T-helper 1 cell (primary cell): Measurements from ENCODE around the gene ACAP3.
"Not testable (repeated sequence)": the region's sequence is repeated elsewhere in the genome, so short reads cannot be mapped to it uniquely, and the experiment has no call there.

Experiments
- DNase-seq, 5 donors: peaks; one replicate each; pipeline ENCODE4 v3.0.0-alpha.2; 2012 to 2020

Gene ACAP3

GRCh38 chr1:1260843-1261560 lies 46.7 kb downstream of the ACAP3 start:
- DNase-seq, result no peak

GRCh38 chr1:1259951-1260600 lies 47.7 kb downstream of the ACAP3 start:
- no peak for DNase-seq

- no peak for DNase-seq
These were observed 48.2 kb downstream of the ACAP3 start for GRCh38 chr1:1259540-1259939.

DNA sequence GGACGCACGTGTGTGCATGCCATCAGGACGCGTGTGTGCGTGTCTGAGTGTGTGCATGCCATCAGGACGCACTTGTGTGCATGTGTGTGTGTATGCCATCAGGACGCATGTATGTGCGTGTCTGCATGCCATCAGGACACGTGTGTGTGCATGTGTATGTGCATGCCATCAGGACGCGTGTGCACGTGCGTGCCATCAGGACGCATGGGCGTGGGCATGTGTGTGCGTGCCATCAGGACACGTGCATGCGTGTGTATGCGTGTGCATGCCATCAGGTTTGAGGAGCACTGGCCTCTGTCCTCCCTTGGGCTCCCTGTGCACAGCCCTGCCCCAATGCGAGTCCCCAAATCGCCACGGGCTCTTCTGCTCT lies 48.6 kb downstream of the ACAP3 start:
- DNase-seq, result no peak

DNA sequence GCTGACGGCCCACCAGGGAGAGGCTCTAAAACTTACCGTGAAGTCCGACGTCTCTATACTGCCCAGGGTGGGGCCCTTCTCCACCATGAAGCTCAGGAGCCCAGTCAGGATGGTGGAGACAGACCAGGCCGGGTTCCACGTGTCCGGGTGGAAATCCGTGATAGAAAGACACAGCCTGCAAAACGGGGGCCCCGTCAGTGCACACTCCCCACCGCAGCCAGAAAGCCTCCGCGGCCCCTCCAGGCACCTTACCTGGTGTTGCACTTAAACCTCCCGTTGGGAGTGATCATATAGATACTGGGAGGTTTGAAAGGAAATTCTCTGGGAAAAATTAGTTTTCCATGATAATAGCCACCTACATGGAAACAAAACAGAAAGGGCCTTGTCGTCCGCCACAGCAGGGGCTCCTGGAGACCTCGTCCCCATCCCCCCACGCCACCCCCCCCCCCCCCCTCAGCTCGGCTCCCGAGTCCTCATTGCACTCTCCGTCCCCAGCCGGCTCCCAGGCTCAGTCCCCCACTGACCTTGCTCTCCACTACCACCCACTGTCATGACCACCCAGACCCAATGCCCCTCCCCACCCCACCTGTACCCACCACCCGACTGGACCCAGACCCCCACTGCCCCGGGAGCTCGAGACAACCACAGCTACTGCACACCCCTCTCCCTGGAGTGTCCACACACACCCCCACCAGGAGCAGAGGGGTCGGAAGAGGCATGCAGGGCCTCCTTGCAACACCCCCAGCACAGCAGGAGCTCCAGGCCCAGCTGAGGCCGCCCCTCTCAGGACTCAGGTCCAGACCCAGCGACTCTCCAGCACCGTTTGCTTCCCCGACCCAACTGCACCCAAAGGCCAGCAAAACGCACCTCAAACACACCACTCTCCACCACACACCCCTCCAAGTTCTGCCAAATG lies 50.5 kb downstream of the ACAP3 start:
- DNase-seq, result no peak

DNA sequence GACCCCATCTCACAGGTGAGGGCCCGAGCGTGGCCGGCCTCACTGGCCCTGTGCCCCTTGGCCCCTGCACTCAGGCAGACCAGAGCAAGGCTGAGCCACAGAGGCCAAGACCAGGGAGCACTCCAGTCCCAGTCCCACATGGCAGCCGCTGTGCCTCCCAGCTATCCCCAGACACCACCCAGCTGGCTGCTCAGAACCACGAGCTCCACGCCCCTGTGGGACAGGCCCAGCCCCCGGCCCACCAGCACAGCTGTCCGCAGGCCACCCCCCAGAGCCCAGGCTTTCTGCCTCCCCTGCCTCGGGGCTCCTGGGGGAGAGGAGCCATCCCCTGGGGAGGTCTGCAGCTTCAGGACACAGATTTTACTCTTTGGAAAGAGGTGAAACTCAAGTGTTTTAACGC lies 52.1 kb downstream of the ACAP3 start:
- no peak for DNase-seq

- DNase-seq, result no peak
These were observed 52.7 kb downstream of the ACAP3 start for GRCh38 chr1:1255078-1255477.

DNA sequence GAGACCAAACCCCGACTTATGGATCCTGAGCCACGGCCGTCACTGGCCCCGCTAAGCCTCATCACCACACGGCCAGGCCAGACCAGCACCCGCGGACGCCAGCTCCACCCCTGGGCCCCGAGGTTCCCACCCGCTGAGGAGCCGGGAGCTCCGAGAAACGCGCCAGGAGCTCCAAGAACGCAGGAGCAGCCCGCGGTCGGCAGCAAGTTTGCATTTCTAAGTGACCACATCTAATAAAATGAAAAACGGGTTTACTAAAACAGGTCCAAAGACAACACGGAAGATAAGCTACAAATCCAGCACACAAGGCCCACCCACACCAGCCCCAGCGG lies 53.1 kb downstream of the ACAP3 start:
- no peak for DNase-seq

DNA sequence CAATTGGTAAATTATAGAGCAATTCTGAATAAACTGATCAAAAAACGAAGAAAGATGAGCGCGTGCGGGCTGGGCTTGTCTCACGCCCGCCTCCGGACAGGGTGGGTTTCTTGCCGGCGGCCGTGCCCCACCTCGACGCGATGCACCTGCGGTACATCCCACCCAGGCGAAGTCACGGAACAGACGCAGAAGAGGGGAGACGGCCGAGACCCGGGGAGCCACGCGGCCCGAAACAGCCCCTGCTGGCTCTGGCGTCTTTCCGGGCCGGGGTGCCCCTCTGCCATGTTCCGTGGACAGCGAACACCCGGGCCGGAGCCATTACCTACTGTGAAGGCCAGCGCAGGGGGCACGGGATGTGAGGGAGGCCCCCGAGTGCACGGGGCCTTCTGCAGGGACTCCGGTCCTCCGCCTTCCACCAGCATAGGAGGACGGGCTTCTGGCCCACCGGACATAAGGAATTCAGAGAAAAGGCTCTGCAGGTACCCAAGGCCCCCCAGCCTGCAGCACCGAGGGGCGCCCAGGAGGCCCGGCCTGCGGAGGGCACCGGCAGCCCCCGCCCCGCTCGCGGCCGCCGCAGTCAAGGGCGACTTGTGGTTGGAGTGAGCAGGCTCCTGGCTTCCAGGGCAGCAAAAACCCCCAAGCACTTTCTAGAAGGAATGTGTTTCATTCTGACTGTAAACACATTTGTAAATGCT lies 53.6 kb downstream of the ACAP3 start:
- DNase-seq, result no peak

DNA sequence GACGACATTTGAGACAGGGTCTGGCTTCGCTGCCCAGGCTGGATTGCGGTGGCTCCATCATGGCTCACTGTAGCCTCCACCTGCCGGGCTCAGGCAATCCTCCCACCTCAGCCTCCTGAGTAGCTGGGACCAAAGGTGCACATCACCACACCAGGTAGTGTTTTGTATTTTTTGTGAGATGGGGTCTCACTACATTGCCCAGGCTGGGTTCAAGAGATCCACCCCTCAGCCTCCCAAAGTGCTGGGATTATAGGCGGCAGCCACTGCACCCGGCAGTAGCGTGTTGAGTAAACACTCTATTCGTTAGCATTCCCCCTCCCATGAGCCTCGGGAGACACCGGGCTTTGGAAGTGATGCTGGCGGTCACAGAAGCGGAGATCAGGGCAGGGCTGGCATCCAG lies 54.4 kb downstream of the ACAP3 start:
- DNase-seq, result no peak

DNA sequence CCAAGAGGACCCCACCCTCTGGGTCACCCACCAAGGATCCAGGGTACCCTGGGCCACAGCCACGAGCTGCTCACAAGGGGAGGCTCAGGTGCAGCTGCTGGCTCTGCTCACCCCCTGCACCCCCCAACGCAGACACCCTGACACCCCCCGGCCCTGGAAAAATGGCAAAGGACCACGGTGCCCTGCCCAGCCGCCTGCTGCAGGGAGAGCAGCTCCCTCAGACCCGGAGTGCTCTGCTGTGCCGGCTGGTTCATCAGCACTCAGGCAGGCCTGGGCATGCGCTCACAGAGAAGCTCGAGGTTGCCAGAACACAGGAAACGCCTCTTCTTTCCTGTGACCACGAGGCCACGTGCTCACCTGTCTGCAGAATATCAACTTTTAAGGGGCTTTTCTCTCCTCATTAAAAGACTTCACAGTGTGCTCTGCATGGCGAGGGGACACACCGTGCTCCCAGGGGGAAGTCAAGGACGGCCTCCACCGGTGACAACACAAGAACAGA lies 56.9 kb downstream of the ACAP3 start:
- peak in 4 of 5 donors; percentile 53 to 69 (median 61) for DNase-seq

GRCh38 chr1:1248009-1248913 lies 59.5 kb downstream of the ACAP3 start:
- DNase-seq, result not testable (repeated sequence)

- no peak for DNase-seq
These were observed 60.3 kb downstream of the ACAP3 start for GRCh38 chr1:1247341-1247913.

DNA sequence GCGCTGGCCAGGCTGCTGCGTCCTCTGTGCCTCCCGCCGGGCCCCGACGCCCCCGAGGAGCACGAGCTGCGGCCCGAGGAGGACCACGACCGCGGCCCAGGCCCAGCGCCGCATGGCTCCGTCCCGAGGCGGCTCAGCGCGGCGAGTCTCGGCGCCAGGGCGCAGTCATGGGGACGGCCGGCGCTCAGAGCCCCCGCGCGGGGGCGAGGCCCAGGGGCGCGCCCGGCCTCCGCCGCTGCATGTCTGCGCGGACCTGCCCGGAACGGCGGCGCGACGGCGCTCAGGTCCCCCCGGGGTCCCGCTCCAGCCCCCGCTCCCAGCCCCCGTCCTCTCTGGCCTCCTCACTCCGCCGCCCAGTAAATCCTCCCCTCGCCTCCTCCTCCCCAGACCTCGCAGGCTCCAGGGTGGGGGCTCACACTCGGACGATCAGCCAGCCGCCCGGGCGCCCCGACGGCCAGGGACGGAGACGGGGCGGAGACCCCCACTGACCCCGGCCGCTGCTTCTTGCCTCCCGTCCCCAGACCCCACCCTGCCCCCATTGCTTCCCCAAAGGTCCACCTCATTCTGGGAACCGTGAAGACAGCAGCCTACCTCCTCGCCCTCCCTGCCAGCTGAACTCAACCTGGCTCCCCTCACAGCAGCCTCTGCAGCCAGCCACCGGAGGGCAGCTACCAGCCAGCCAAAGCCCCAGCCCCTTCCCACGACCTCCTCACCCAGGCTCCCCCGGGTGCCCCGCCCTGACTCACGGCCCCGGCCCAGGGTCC lies 61.0 kb downstream of the ACAP3 start, which contains the start of gene C1QTNF12:
Gene C1QTNF12 (minus strand): TSS at position 146 of the 764 bp plus-strand sequence. CDS start 32 bp downstream, at position 114.
- no peak for DNase-seq

- DNase-seq, result no peak
These were observed 61.7 kb downstream of the ACAP3 start for GRCh38 chr1:1245817-1246576.

DNA sequence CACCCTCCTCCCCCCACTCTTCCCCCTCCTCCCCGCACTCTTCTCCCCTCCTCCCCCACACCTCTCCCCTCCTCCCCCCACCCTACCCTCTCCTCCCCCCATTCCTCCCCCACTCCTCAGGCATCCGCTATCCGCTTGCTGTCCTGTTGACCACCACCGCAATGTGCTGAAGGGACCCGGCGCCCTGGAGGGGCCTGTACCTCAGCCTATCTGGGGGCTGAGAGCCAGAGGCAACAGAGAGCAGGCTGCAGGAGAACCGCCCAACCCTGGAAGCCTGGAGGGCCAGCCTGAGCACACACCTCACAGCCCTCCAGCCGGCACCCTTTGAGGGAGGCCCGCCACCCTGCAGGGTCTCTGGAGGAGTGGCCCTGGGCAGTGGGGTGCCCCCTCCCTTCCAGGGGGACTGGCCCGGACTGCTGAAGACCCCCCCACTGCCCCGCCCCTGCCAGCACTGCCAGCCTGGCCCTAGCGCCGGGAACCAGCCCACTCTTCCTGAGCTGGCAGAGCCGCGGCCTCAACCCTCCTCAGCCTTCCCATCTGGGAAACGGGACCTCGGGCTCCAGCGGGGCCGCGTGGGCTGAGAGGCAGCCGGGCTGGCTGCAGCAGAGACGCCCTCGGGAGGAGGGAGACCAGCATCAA lies 62.4 kb downstream of the ACAP3 start:
- no peak for DNase-seq

DNA sequence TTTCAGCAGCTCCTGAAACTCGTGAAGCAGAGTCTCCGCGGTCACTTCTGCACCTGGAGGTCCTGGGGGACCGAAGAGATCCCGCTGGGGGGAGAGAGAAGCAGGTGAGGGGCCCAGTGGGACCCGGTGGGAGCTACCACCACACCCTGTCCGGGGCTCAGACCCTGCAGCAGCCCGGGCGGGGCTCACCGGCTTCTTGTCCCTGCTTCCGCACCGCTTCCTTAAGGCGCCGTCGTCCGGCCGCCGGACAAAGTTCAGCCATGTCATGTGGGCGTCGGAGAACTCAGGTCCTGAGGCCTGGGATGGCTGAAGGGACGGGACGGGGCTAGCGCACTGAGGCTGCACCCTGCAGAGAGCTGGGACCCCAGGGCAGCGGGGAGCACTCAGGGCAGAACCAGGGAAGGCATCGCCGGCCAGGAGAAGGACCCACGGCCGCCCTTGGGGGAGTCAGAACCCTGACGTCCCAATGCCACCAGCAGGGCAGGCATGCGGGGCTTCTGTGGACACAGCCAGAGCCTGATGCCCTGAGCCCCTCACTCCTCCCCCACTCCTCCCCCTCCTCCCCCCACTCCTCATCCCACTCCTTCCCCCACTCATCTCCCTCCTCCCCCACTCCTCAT lies 63.4 kb downstream of the ACAP3 start:
- DNase-seq, result no peak

DNA sequence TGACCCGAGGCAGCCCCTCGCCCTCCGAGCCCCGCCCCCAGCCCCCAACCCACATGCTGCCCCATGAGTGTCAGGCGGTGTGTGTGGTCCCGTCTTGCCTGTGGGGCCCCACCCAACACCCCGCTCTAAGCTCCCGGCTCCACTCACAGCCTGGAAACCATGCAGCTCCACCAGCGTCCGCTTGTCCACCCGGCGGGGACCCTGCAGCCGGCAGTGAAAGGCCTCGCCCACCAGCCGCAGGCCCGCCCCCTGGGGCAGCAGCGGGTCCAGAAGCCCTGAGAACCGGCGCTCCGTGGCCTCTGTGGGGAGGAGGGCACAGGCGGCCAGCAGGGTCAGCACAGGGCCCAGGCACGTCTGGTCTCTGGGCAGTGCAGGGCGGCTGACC lies 63.9 kb downstream of the ACAP3 start:
- DNase-seq, result no peak

DNA sequence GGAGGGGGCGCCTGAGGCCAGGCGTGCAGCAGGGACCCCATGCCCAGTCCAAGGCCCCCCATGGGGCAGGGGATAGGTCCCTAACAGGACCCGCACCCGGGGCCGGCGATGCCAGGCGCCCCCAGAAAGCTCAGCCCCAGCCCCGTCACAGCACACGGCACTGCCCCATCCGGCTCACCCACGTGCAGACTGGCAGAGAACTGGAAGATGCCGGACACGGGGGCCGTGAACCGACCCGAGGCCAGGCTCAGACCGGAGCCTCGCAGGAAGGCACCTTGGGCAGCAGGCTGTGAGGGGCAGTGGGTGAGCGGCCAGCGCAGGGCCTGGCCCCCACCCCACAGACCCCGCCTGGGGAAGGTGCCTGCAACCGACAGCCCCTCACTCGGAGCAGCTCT lies 64.5 kb downstream of the ACAP3 start:
- no peak for DNase-seq
